Measurements from ENCODE around the gene PPFIBP1.
"Not testable (repeated sequence)": the region's sequence is repeated elsewhere in the genome, so short reads cannot be mapped to it uniquely, and the experiment has no call there.

Gene PPFIBP1

DNA sequence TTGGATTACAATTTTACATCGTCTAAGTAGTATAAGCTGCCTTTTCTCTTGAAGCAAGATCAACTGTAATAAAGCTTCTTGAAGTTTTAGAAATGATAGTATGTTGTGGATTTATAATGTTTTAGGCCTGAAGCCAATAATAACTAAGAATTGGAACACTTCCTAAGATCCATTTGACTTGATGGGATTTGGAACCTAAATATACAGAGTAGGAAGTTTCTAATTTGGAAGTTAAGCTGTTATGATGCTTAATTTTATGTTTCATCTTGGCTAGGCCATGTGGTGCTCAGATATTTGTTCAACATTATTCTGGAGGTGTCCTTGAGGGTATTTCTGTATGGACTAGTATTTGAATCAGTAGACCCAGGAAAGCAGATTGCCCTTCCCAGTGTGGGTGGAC is 74.9 kb downstream of the PPFIBP1 start:
- not testable (repeated sequence) for DNase-seq

DNA sequence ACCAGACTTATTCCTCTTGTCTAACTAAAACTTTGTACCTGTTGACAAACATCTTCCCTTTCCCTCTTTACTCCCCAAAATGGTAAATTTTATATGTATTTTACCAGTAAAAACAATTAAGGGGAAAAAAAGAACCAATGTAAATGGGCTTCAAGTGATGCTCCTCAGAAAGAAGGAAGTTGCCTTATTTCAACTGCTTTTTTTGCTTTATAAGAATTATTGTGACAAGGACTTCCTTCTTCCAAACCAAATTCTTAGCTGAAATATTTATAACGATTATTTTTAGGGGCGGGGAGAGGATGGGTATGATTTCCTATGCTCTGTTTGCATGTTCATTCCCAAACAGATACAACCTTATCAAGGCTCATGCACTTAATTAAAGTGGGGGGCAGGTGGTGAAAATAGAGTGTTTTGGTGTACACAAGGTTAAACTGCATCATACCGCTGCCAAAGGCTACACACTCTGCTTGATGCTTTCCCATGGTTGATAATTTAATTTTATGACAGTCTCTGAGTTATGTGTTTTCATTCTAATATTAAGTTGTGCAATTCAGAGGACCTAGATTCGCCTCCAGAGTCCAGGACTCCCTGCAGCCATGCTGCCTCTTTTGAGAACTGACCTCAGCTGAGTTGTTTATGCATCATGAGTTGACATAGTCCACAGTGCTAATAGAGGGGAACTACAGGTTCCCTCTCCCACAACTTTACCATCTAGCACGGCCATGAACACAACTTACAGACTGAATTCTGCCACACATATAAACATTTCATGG is 77.2 kb downstream of the PPFIBP1 start:
- not testable (repeated sequence) for DNase-seq

DNA sequence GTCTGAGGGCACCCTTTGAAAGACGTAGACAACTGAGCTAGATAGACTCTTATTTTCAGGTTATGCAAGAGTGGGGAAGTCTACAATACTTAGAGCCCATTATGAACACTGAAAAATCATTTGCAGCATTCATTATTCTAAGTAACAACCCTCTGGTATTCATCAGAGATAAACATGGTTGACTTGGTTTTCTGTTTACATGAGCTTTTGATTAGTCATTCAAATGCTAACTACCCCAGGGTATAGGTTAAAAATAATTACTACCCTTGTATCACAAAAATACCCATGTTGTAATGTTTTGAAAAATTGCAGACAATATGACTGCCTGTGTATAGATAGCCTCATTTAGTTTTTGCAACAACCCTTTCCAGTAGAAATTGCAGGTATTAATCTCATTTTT is 78.5 kb downstream of the PPFIBP1 start:
- DNase-seq = no peak

DNA sequence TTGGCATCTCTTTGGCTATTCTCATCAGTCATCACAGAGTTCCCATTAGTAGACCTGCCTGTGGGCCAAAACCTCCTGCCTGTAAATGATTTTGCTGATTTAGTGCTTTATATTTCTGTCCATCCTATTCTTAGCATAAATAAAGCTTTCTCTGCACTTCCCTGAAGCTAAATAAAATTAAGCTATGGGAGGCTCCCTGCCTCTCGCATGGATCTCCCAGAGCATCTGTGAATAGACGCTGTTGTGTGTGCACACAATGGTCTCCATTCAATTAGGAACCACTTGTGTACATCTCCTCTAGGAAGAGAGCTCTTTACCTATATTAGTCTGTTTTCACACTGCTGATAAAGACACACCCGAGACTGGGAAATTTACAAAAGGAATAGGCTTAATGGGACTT is 80.4 kb downstream of the PPFIBP1 start:
- no peak for DNase-seq

DNA sequence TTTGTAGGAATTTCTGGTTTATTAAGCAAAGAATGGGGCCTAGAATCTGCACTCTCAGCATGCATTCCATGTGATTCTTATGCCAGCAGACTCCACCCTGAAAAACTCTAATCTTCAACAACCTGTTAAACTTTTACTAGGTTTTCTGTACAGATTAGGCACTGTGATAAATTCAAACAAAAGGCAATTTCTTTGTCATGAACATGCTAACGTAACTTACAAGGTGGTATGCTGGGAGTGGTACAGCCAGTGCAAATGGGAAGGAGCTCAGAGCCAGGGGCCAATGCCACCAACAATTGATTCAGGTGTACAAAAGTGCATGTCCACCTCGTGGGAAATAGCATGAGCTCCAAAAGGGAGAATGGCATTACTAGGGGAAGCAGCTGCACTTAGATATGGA is 83.0 kb downstream of the PPFIBP1 start:
- no peak for DNase-seq

DNA sequence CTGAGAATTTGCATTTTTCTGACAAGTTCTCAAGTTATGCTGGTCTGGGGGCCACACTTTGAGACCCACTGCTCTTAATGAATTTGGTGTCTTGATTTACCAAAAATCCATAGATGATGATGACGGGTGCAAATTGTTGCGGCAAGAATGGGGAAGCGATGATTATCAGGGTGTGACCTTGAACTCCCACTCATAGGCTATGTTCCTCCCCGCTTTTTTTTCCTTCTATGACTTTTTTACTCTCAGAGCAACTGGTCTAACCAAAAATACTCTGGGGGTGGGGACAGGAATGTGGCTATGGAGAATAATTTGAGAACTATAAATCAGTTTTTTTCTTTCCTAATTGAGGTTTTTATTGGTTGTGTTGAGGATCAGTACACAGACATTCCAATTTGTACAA is 83.6 kb downstream of the PPFIBP1 start:
- no peak for DNase-seq

DNA sequence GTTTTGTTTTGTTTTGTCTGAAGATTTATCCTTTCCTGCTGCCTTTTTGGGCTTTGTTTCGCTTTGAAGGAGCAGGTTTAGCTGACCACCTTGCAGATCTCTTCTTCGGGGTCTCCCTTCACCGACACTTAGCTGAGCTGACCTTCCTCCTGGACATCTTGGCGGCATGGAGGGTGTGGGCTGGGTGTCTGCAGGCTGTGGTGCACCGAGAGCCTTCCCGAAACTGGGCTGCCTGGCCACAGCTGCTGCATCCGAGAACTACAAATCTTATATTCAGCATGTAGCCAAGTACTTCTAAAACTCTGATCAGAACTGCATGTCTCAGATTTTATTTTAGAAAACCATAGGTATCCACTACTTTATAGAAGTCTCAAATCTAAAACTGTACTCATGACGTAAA is 84.9 kb downstream of the PPFIBP1 start:
- no peak for DNase-seq

DNA sequence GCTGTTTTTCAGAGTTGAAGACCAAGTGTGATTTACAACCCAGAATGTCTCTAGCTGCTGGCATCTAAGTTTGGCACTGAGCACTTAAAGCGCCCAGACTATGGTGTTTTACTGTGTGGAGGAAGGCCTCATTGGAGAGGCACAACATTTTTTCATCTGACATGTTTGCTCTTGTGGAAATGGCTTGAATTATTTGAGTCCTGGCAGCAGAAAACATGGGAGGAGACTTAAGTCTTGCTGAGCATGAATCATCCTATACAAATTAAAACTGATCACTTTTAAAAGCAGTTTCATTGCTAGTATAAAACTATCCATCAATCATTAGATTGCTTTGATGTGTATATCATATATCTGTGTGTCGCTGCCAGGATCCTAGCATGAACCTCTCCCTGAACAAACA is 86.4 kb downstream of the PPFIBP1 start:
- DNase-seq = peak; percentile 71

DNA sequence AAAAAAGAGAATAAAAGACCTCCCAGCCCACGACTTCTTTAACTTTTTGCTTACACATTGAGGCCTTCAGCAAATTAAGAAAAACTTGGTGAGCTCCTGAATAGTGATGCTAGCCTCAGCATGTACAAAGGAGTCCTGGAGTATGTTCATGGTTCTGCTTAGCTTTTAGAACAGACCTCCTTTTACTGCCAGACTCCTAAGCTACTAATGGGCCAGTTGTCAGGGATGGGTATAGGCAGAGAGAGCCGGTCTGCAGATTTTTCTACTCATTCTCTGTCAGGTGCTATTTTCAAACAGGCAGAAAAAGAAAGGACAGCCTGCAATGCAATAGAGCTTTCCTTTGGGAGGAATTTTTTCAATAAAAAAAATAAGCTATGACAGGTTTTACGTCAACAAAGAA is 90.4 kb downstream of the PPFIBP1 start:
- no peak for DNase-seq

DNA sequence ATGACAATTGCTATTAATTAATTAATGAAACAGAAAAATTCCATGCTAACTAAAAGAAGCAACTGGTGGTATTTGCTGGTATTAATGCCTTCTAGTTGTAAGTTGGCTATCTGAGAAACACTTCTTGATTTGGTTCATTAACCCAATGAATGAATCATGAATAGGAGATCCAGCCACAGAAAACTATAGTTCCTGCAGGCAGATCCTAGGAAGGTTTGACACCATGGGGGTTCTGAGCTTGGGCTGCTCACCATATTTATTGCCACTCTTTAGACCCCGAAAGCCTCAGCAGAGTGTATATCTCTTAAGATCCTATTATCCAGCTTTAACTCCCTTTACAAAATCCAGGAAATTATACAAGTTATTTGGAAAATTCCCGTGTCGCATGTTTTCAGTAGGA is 90.9 kb downstream of the PPFIBP1 start:
- DNase-seq = no peak

DNA sequence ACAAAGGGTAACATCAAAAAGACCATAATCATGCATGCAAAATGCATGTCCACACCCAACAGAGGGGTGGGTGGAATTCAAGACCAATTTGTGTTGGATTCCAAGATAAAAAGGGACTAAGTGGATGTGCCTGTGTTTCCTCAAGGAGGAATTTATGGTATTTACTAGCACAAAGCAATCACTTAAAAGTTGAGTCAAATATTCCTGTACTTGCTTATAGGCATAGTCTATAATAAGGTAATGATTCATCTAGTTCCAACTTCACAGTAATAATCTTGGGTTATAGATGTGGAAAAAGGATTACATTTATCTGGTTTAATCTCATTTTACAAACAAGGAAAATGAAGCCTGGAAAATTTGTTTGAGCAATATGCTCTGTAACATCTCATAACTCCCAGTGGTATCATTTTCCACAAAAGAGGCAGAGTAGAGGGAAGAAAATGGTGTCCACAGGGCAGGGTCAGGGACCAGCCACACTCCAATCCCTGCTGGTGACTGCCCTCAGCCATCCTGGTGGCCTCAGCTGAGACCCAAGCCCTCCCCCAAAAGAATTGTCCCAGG is 91.4 kb downstream of the PPFIBP1 start:
- peak; percentile 88 for DNase-seq

DNA sequence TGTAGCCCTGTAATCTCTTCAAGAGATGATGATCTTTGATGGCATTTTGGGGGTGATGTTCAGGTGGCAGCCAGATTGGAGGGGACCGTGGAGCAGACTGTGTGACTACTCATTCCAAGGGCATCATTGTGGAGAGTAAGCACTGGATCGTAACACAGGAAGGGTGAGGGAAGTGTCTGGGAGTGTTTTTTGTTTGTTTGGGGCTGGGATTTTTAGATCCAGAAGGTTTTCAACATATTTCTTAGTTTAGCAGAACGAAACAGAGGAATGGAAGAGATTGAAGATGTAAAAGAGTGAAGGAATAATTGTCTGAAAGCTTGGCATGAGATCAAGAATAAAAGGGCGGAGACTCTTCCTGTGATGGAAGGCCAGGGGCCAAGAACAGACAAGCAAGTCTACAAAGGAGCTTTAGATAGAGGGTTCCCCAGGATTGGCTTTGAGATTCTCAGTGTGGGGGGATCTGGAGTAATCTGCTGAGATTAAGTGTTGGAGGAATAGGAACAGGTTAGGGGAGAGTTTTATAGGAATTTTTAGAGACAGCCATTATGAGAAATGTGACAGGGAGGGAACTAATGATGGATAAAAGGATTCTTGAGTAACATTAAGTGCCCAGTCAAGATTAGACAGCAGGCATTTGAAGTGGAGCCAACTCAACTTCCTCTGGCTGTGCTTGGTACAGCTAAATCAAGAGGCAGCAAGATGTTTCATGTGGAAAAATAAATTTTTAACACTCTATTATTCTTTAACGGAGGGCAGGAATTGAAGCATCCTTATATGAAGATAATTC is 92.5 kb downstream of the PPFIBP1 start:
- no peak for DNase-seq

DNA sequence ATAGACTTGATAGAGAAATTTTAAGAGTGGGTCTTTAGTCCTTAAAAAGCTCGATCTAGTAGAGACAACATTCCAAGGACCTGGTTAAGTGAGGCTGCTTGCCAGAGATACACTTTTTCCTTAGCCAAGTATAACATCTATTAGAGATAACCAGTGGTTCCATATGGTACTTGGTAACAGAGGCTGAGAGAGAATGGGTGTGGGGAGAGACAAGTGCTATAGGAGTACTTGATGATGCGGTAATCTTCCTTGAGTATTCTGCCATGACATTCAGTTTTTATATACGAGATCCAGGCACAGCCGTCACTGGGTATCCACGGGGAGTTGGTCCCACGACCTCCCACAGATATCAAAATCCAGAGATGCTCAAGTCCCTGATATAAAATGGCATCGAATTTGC is 94.8 kb downstream of the PPFIBP1 start:
- peak; percentile 52 for DNase-seq

DNA sequence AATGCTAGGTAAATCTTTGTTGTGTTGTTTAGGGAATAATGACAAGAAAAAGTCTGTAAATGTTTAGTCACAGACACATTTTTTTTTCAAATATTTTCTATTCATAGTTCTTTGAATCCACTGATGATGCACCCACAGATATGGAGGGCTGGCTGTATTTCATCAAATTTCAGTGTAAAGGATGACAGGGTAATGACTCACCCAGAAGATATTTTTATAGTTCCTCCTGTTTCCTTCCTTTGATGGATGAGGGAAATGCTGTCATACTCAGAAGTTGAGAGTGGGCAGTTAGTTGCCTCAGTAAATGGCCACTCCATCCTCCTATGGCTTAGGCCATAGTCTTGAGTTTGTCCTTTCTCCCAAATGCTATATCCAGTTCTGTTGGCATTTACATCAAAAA is 95.3 kb downstream of the PPFIBP1 start:
- peak; percentile 95 for DNase-seq

DNA sequence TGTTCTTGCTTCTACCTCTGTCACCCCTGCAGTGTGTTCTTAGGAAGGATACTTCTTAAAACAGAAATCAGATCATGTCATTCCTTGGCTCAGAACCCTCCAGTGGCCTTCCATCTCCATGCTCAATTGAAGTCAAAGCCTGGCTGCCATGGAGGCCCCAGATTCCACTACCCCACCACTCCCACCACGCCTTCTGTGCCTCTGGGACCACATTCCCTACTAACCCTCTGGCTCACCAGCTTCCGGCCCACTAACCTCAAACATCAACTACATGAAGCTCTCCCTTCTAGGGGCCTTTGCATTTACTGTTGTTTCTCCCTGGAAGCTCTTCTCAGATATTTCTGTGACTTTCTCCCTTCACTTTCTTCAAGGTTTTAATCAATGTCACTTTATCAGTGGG is 96.1 kb downstream of the PPFIBP1 start:
- no peak for DNase-seq

DNA sequence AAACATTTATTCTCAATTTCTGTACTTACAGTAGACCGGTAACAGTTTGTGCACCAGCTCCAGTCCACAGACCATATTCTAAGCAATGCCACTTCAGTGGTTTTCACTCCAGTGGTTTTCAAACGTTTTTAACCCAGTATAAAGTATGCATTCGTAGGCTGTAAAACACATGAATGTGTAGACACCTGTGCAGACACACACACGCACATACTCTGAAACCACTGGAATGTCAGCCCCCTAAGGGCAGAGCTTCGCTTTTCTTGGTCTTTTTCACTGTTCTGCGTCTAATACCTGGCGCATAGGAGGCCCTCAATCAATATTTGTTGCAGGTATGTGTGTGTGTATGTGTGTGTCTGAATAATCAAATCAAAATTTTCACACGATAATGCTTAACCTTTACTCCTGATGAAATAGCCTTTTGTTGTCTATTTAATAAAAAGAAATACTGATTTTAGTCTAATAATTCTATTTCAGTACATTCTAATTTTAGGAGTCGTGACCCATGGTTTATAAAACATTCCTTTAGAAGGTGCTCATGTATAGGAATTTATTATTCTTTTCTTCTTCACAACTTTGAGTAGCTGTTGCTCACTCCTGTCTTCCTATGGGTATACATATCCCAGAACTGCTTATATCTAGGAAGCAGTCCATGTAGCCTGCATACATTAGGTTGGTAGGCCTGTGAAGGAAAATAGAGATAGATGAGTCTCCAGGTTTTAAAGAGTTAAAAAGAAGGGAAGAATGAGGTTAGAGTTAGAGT is 98.6 kb downstream of the PPFIBP1 start:
- no peak for DNase-seq

DNA sequence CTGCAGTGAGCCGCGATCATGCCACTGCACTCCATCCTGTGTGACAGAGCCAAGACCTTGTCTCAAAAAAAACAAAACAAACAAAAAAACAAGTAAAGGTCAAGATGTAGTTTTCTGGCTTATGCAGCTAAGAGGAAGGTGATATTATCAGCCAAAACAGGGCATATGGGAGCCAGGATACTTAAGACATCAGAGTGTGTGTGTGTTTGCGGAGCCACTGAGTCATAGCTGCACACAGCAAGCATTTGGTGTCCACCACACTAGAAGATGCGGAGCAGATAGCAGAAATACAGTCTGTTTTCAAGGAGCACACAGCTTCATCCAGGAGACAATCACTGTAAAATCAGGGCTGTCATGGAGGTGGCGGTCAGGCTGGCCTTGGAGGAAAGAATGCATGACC is 99.6 kb downstream of the PPFIBP1 start:
- DNase-seq = peak; percentile 44

DNA sequence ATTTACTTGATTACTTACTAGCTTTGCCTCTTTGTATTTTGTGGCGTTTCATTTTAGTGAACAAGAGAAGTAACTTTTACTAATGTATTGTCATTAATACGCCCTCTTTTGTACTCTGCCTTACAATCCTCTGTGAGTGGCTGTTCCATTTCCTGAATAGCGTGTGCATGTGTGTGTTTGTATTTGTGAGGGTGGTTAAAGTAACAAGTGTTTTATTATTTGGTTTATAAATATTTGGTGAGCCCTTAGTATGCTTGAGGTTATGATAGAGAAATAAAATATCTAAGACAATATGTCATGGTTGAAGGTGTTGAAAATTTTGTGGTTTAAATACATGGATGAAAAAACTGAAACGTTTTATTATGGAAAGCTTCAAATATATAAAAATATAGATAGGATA is 100.6 kb downstream of the PPFIBP1 start:
- peak; percentile 40 for DNase-seq

DNA sequence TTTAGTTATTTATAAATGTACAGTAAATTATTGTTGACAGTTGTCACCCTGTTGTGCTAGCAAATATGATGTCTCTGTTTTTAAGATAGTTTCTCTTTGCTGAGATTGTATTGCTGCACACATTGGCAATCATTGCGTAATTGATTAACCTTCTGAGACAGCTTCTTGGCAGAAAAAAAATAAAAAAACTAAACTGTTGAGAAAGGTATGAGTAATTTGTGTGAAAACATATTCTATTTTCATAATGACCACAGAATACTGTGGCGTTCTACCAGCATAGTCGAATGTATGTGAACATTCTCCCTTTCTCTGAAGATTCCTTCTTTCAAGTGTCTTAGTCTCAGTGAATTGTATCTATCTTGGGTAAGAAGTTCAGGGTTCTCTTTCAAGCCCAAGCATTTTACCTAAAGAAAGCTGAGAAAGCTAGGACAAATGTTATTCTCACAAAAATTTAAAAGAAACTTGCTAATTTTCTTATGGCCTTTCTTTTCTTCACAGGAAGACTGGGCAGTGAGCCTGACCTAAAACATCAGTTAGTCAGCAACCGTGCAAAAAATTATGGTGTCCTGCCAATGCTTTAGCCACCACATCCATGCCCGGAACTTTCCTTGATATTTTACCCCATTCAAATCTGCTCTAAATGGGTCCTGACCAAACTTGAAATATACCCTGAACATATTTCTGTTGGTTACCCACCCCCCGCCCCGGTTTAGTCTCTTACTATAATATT is 103.3 kb downstream of the PPFIBP1 start:
- DNase-seq = peak; percentile 83

DNA sequence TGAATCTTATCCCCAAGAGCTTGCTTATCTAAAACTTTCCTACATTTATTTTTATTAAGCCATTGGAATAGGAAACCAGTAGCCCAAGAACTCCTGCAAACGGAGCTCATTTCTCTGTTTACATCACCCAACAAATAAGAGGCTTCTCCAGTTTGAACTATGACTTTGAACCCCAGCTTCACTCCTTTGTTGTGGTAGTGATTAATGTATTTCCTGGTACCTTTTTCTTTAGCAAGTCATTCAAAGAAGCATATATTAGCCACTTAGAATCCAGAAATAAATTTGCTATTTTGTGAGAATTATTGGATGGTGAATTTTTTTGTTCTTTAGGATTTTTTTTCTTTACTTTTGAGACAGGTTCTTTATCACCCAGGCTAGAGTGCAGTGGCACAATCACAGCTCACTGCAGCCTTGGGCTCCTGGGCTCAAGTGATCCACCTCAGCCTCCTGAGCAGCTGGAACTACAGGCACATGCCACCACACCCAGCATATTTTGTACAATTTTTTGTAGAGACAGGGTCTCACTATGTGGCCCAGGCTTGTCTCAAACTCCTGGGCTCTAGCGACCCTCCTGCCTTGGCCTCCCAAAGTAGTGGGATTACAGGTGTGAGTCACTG is 104.0 kb downstream of the PPFIBP1 start:
- not testable (repeated sequence) for DNase-seq

DNA sequence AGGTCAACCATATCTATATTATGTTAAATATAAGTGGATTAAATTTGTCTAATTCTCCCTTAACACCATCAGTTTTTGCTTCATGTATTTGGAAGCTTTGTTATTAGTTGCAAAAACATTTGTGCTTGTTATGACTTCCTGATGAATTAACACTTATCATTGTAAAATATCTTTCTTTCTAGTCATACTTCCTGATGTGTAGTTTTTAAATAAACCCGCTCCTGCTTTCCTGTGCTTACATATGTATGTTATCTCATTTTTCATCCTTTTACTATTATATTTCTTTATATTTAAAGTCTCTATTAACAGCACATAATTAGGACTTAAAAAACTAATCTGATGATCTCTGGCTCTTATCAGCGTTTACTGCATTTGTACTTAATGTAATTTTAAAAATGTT is 106.2 kb downstream of the PPFIBP1 start:
- DNase-seq = not testable (repeated sequence)

DNA sequence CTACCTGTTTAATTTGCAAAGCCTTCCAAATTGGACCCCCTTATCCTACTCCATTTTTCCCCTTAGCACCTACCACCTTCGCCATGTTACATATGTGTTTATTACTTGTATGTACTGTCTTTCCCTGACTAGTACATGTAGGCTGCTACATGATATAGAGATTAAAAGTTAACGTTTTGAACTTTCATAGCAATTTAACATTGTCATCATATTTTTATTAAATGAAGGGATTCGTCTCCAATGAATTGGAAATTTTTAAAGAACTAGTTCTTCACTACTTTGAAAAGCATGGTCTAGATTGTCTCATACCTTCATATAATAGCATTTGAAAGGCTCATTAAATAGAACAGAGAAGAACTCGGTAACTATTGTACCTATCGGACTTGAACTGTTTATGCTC is 107.4 kb downstream of the PPFIBP1 start:
- no peak for DNase-seq
